Vagina (tissue), 2 donors: ENCODE measurements around the gene KCNG1.

ENCODE experiments used
- POLR2A ChIP-seq, 2 donors: fragments of 450-650 bp; IDR thresholded peaks; one replicate each; pipeline ENCODE4 v1.6.1; 2017; ENCODE audit warnings: antibody characterized with exemption in 2 of 2, mild to moderate bottlenecking in 2 of 2, moderate library complexity in 2 of 2
- POLR2AphosphoS5 ChIP-seq, 2 donors: sonication (generic); formaldehyde crosslinking; IDR thresholded peaks; one replicate each; pipeline ENCODE4 v1.9.0; 2017; ENCODE audit warnings: antibody characterized with exemption in 2 of 2, mild to moderate bottlenecking in 2 of 2, low read depth in 1 of 2; ENCODE audit not compliant: insufficient read depth in 1 of 2

- TF ChIP-seq POLR2A (IDR thresholded peaks at IDR 0.05) = no peak
- TF ChIP-seq POLR2AphosphoS5 (IDR thresholded peaks at IDR 0.05; ENCODE audit: insufficient read depth in 1 of 2, low read depth in 1 of 2) = no peak
These were observed 27.7 kb upstream of the KCNG1 start for GRCh38 chr20:51050531-51051075.
